GM18870 (cell line): ENCODE data around the gene KCNQ1.

Source experiments
- ATAC-seq: cut with Tn5 transposase; IDR thresholded peaks from one replicate; pipeline ENCODE4 v1.9.1; 2021; ENCODE audit warnings: moderate library complexity; ENCODE audit not compliant: unreplicated experiment

Gene KCNQ1

GRCh38 chr11:2519862-2520735, 75.3 kb downstream of the KCNQ1 start:
- no peak for ATAC-seq

- no peak for ATAC-seq
These were observed 75.9 kb downstream of the KCNQ1 start for GRCh38 chr11:2520736-2521035.

- ATAC-seq, result no peak
These were observed 76.4 kb downstream of the KCNQ1 start for GRCh38 chr11:2521081-2521732.

- no peak for ATAC-seq
These were observed 77.2 kb downstream of the KCNQ1 start for GRCh38 chr11:2521733-2522630.

- ATAC-seq, result no peak
These were observed 77.9 kb downstream of the KCNQ1 start for GRCh38 chr11:2522631-2523255.

GRCh38 chr11:2523821-2524391, 79.1 kb downstream of the KCNQ1 start:
- ATAC-seq, result no peak

- ATAC-seq, result no peak
These were observed 79.8 kb downstream of the KCNQ1 start for GRCh38 chr11:2524446-2525165.

GRCh38 chr11:2525166-2525861, 80.5 kb downstream of the KCNQ1 start:
- no peak for ATAC-seq

- ATAC-seq, result no peak
These were observed 81.4 kb downstream of the KCNQ1 start for GRCh38 chr11:2525941-2526807.

GRCh38 chr11:2526808-2527381, 82.1 kb downstream of the KCNQ1 start:
- ATAC-seq, result no peak

GRCh38 chr11:2527621-2528291, 82.9 kb downstream of the KCNQ1 start:
- ATAC-seq, result no peak

- ATAC-seq, result no peak
These were observed 83.7 kb downstream of the KCNQ1 start for GRCh38 chr11:2528301-2529050.

- no peak for ATAC-seq
These were observed 84.4 kb downstream of the KCNQ1 start for GRCh38 chr11:2529173-2529572.

- no peak for ATAC-seq
These were observed 84.8 kb downstream of the KCNQ1 start for GRCh38 chr11:2529636-2530035.

- no peak for ATAC-seq
These were observed 85.5 kb downstream of the KCNQ1 start for GRCh38 chr11:2530131-2530854.

- no peak for ATAC-seq
These were observed 86.0 kb downstream of the KCNQ1 start for GRCh38 chr11:2530855-2531200.
